Right lobe of liver (tissue), 6 donors: ENCODE data around the gene BDNF. TPM values are rescaled to one million over a fixed set of nuclear protein-coding genes. Genes with fewer than 3 reads are reported as not detected.

ENCODE experiments used
- ATAC-seq, 4 donors: fragments of 200-7000 bp; cut with Tn5 transposase; one replicate each; pipeline ENCODE4 v1.9.1; 2020; ENCODE audit warnings: mild to moderate bottlenecking in 4 of 4, moderate library complexity in 4 of 4
- DNase-seq, 3 donors: peaks; one replicate each; pipeline ENCODE4 v3.0.0-alpha.2; 2020
- H3K27ac ChIP-seq, 3 donors: fragments of 200-600 bp; one replicate each; pipeline ENCODE4 v1.8.0; 2022
- H3K27me3 ChIP-seq, 2 donors: fragments of 200-600 bp; one replicate each; pipeline ENCODE4 v1.8.0; 2022
- H3K36me3 ChIP-seq, 4 donors: fragments of 200-600 bp; sonication (generic) in 1 of 4; one replicate each; pipeline versions ENCODE4 v1.5.1 to v1.8.0; 2017 to 2022; ENCODE audit warnings: control low read depth in 1 of 4
- H3K4me1 ChIP-seq, 4 donors: fragments of 200-600 bp; sonication (generic) in 1 of 4; one replicate each; pipeline versions ENCODE4 v1.5.1 to v1.8.0; 2017 to 2022; ENCODE audit warnings: control low read depth in 1 of 4
- H3K4me3 ChIP-seq, 3 donors: fragments of 200-600 bp; one replicate each; pipeline ENCODE4 v1.8.0; 2022
- H3K9me3 ChIP-seq, 4 donors: fragments of 200-600 bp; sonication (generic) in 1 of 4; one replicate each; pipeline versions ENCODE4 v1.5.1 to v1.8.0; 2017 to 2022; ENCODE audit warnings: control low read depth in 1 of 4
- POLR2A ChIP-seq: fragments of 450-650 bp; IDR thresholded peaks from one replicate; pipeline ENCODE4 v1.6.1; 2017; ENCODE audit warnings: antibody characterized with exemption, mild to moderate bottlenecking
- WGBS: methylation state at CpG from one replicate; pipeline ENCODE4 v1.1.6; 2018; ENCODE audit warnings: low coverage, low lambda C conversion rate; ENCODE audit not compliant: insufficient coverage; ENCODE audit errors: missing lambda C conversion rate; 5-methylcytosine and 5-hydroxymethylcytosine counted together
- intact Hi-C, 2 donors: fragments of 100-400 bp; cut with DNase I; formaldehyde crosslinking; loops; one replicate each; pipeline versions ENCODE4 v1.11.2 to v1.14.1; 2022
- total RNA-seq, 6 experiments: library from RNA; depleted of rRNA in 2 of 6; stranded (reverse); fragments of >200 nt in 2 of 6; fragmentation: NEBNext Ultra II Directional in 3 of 6; extraction: Animal tissue kit (Norgen Biotek cat#: 25700) in 3 of 6; gene quantifications; one replicate each; pipeline versions ENCODE4 v1.1.0 to v1.2.4, GENCODE V29; 2016 to 2023
- TF ChIP-seq, protein P1 (sequence below), 4 donors: fragments of 200-600 bp in 3 of 4; fragments of 450-650 bp in 1 of 4; IDR thresholded peaks; one replicate each; pipeline versions ENCODE4 v1.5.1 to v1.8.0; 2016 to 2022; ENCODE audit warnings: antibody characterized with exemption in 4 of 4, mild to moderate bottlenecking in 2 of 4
- donor health status: DM: no; HTN: yes; CAD: no.
- donor health status: DM: no; HTN: no; CAD: no.
- donor health status: DM: no; HTN: no; CAD: no.
- donor health status: DM: no; HTN: yes; CAD: no.
- donor health status: DM: no; HTN: yes; CAD: no.

Gene BDNF
- total RNA-seq, 6 experiments from 2014 or later = 0.06 to 0.27 (median 0.12) TPM; not detected in 3

DNA sequence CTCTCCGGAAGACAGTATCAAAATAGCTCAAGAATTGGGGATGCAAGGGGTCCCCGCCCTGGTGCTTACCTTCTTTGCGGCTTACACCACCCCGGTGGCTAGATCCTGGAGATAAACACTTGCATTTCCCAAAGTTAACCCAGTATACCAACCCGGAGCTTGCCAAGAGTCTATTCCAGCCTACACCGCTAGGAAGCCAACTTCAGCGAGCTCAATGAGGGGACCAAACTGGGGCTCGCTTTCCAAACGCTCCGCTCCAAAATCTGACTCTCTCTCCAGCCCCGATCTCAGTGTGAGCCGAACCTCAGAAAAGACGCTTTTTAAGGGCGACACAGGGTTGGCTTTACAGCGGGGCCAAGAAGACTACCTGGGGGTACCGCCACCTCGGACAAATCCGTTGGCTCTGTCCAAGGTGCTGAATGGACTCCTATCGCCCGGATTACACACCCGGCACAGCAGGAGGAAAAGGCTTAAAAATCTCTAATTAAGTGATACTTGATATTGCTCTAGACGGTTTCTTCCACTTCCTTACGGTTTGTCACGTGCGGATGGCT, 20.1 kb upstream of the BDNF start:
- no peak overlapping the region for H3K4me3 ChIP-seq
- no peaks in the 10 kb centered on the region for H3K9me3 ChIP-seq
- intact Hi-C loops = no loop called here
- H3K27ac ChIP-seq = no peak overlapping the region
- no peaks in the 10 kb centered on the region for H3K36me3 ChIP-seq
- no peak for TF ChIP-seq POLR2A
- TF ChIP-seq, protein P1, sequence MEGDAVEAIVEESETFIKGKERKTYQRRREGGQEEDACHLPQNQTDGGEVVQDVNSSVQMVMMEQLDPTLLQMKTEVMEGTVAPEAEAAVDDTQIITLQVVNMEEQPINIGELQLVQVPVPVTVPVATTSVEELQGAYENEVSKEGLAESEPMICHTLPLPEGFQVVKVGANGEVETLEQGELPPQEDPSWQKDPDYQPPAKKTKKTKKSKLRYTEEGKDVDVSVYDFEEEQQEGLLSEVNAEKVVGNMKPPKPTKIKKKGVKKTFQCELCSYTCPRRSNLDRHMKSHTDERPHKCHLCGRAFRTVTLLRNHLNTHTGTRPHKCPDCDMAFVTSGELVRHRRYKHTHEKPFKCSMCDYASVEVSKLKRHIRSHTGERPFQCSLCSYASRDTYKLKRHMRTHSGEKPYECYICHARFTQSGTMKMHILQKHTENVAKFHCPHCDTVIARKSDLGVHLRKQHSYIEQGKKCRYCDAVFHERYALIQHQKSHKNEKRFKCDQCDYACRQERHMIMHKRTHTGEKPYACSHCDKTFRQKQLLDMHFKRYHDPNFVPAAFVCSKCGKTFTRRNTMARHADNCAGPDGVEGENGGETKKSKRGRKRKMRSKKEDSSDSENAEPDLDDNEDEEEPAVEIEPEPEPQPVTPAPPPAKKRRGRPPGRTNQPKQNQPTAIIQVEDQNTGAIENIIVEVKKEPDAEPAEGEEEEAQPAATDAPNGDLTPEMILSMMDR (IDR thresholded peaks at IDR 0.05) = no peak
- peak in 2 of 3 donors; percentile 20 to 42 for DNase-seq
- peaks cover 0 to 9% (median 4%) of the 10 kb centered on the region in 4 donors for H3K4me1 ChIP-seq
- peaks cover 2 to 37% of the 10 kb centered on the region in 2 donors for H3K27me3 ChIP-seq
- ATAC-seq = peak in 2 of 4 donors; percentile 28 to 52
- 8% methylated on average over 16 of the region's 25 CpGs for WGBS

DNA sequence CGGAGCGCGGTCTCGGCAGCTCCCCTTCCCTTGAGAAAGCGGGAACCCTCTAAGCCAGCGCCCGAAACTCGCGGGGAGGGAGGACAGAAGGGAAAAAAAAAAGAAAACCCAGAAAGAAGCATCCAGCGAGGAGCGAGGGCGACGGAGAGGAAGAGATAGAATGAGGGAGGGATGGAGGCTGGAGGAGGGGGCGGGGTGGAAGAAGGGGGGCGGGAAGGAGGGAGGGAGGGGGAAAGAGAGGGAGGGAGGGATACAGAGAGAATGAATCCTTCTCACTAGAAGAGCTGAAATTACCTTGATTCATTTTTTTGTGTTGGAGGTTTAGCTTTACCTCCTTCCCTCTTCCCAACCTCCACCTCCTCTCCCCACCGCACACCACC, 19.3 kb upstream of the BDNF start:
- H3K36me3 ChIP-seq = no peaks in the 10 kb centered on the region
- WGBS = 20% methylated on average over 9 of the region's 16 CpGs
- peaks cover 0 to 9% (median 4%) of the 10 kb centered on the region in 4 donors for H3K4me1 ChIP-seq
- H3K4me3 ChIP-seq = no peak overlapping the region
- no peak for ATAC-seq
- DNase-seq = no peak
- H3K27me3 ChIP-seq = peaks cover 4 to 37% of the 10 kb centered on the region in 2 donors
- intact Hi-C loops = no loop called here
- no peak for TF ChIP-seq POLR2A
- TF ChIP-seq, protein P1 (IDR thresholded peaks at IDR 0.05) = no peak
- H3K27ac ChIP-seq = no peak overlapping the region
- H3K9me3 ChIP-seq = no peaks in the 10 kb centered on the region

DNA sequence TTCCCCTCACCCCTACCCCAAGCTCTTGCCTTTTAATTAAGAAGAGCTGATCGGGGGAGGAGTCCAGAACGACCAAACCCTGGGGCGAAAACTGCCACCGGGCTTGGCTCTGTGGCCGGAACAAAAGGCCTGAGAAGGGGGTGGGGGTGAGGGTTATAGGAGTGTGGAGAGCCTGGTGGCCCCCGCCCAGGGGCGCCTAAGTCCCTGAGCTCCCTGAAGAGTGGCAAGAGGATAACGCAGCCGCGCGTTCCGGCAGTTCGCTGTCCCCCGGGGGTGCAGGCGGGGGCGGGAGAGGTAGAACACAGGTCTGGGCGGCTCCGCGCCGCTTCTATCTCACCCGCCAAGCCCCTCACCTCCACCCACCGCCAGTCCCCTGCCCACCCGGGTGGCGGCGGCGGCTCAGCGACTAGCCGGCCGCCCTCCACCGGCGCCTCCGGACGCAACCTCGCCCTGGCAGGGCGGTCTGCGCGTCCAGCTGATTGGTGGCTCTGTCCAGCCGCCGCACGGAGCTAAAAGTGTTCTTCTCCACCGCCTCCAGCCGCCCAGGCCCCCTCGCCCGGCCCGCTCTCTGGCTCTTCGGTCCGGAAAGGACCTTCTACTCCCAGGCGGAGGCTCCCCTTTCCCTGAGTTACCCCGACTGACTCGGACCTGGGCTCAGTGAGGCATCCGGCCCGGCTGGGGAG, 18.7 kb upstream of the BDNF start:
- H3K27ac ChIP-seq = no peak overlapping the region
- intact Hi-C loops = no loop called here
- peak overlapping the region in 1 of 3 donors; percentile 26 for H3K4me3 ChIP-seq
- WGBS = 2% methylated on average over 14 of the region's 52 CpGs
- no peaks in the 10 kb centered on the region for H3K36me3 ChIP-seq
- H3K4me1 ChIP-seq = peaks cover 0 to 9% (median 4%) of the 10 kb centered on the region in 4 donors
- TF ChIP-seq, protein P1 (IDR thresholded peaks at IDR 0.05) = no peak
- no peak for TF ChIP-seq POLR2A
- peak in 2 of 3 donors; percentile 19 to 48 for DNase-seq
- ATAC-seq = peak; percentile 43 to 58 (median 46)
- H3K27me3 ChIP-seq = peaks cover 4 to 37% of the 10 kb centered on the region in 2 donors
- H3K9me3 ChIP-seq = no peaks in the 10 kb centered on the region

DNA sequence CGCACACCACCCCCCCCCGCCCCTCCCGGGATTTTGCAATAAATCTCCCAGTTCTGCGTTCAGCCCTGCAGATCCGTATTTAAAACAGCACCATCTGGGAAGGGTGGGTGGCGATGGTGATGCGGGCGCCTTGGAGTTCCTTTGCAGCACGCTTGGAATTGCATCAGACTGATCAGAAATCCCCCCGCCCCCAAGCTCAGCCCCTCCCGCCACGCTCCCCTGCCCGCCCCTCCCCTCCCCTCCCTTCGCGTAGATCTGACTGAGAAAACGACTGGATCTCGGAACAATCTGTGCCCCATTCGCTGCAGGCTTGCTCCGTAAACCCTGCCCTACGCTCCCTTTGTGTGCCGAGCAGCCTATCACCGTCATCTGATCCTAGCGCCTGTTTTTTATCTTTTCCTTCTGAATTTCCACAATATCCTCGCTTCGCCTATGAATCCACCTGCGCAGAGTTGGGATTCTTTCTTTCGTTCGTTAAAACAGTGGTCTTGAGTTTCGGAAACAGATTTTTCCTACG, 18.1 kb upstream of the BDNF start:
- WGBS = 4% methylated on average over 28 of the region's 30 CpGs
- ATAC-seq (peak in 2 of 4 donors; percentile 22 to 40), DNase-seq (no peak)
- Histone ChIP-seq H3K4me1 (peaks cover 0 to 9% (median 4%) of the 10 kb centered on the region in 4 donors), H3K4me3 (peak overlapping the region in 1 of 3 donors; percentile 26), H3K9me3 (no peaks in the 10 kb centered on the region), H3K27ac (no peak overlapping the region), H3K27me3 (peaks cover 4 to 37% of the 10 kb centered on the region in 2 donors), H3K36me3 (no peaks in the 10 kb centered on the region)
- TF ChIP-seq, protein P1 (IDR thresholded peaks at IDR 0.05) = no peak
- TF ChIP-seq POLR2A = no peak
- intact Hi-C loops = no loop called here
